Ishikawa (cell line): ENCODE measurements around the gene ZDHHC5.

Experiments used
- CEBPB ChIP-seq: IDR thresholded peaks from 2 replicates; pipeline ENCODE4 v1.6.1; 2012
- CREB1 ChIP-seq: IDR thresholded peaks from 2 replicates; pipeline ENCODE4 v1.6.1; 2012; ENCODE audit warnings: low read depth
- EGR1 ChIP-seq: IDR thresholded peaks from 2 replicates; pipeline ENCODE4 v1.6.1; 2012
- EP300 ChIP-seq: IDR thresholded peaks from 2 replicates; pipeline ENCODE4 v1.6.1; 2012; ENCODE audit warnings: borderline replicate concordance
- FOXM1 ChIP-seq: IDR thresholded peaks from 2 replicates; pipeline ENCODE4 v1.6.1; 2012; ENCODE audit warnings: low read depth, borderline replicate concordance
- NFIC ChIP-seq: IDR thresholded peaks from 2 replicates; pipeline ENCODE4 v1.6.1; 2012
- RAD21 ChIP-seq: IDR thresholded peaks from 2 replicates; pipeline ENCODE4 v1.6.1; 2012; ENCODE audit warnings: low read depth
- TAF1 ChIP-seq: IDR thresholded peaks from 2 replicates; pipeline ENCODE4 v1.6.1; 2012; ENCODE audit warnings: low read depth, mild to moderate bottlenecking
- TCF12 ChIP-seq: IDR thresholded peaks from 2 replicates; pipeline ENCODE4 v1.6.1; 2012; ENCODE audit warnings: low read depth
- TEAD4 ChIP-seq: IDR thresholded peaks from 2 replicates; pipeline ENCODE4 v1.6.1; 2012
- YY1 ChIP-seq: IDR thresholded peaks from 2 replicates; pipeline ENCODE4 v1.6.1; 2012; ENCODE audit warnings: low read depth
- TF ChIP-seq, protein P1 (sequence below): IDR thresholded peaks from 2 replicates; pipeline ENCODE4 v1.6.1; 2012; ENCODE audit warnings: low read depth, mild to moderate bottlenecking
- TF ChIP-seq, protein P2 (sequence below): IDR thresholded peaks from 2 replicates; pipeline ENCODE4 v1.6.1; 2012
- TF ChIP-seq, protein P3 (sequence below): IDR thresholded peaks from 2 replicates; pipeline ENCODE4 v1.6.1; 2012

DNA sequence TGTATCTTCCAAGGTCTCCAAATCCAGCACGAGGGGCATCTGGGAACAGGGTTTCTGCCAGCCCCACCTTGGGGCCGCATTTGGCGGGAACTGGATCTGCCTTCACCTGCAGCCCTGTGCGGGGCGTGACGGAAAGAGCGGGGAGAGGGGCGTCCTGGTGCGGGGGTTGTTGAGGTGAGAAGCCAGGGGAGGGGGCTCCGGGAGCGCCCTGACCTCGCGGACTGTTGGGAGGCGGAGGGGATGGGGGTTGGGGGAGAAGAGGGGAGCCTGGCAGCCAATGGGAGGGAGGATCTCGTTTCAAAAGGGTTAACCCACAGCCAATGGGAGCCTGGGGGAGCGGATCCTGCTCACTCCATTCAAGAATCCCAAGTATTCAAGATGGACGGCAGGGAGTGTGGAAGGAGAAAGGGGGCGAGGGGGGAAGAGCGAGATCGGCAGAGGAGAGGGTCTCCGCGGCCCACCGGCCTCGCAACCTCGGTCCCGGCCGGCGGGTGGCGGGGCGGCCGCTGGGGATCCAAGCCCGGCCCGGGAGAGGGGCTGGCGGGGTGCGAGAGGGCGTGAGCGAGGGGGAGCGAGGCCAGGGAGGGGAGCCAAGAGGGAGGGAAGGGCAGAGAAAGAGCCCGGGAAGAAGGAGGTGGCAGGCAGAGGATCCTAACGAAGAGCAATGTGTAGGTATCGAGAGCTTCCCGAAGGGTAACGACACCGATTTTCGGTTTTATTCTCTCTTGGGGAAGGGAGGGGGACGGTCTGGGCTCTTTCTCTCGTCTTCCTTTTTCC lies 29.7 kb upstream of the ZDHHC5 start:
- TF ChIP-seq, protein P1, sequence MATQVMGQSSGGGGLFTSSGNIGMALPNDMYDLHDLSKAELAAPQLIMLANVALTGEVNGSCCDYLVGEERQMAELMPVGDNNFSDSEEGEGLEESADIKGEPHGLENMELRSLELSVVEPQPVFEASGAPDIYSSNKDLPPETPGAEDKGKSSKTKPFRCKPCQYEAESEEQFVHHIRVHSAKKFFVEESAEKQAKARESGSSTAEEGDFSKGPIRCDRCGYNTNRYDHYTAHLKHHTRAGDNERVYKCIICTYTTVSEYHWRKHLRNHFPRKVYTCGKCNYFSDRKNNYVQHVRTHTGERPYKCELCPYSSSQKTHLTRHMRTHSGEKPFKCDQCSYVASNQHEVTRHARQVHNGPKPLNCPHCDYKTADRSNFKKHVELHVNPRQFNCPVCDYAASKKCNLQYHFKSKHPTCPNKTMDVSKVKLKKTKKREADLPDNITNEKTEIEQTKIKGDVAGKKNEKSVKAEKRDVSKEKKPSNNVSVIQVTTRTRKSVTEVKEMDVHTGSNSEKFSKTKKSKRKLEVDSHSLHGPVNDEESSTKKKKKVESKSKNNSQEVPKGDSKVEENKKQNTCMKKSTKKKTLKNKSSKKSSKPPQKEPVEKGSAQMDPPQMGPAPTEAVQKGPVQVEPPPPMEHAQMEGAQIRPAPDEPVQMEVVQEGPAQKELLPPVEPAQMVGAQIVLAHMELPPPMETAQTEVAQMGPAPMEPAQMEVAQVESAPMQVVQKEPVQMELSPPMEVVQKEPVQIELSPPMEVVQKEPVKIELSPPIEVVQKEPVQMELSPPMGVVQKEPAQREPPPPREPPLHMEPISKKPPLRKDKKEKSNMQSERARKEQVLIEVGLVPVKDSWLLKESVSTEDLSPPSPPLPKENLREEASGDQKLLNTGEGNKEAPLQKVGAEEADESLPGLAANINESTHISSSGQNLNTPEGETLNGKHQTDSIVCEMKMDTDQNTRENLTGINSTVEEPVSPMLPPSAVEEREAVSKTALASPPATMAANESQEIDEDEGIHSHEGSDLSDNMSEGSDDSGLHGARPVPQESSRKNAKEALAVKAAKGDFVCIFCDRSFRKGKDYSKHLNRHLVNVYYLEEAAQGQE = no peak
- TF ChIP-seq, protein P2, sequence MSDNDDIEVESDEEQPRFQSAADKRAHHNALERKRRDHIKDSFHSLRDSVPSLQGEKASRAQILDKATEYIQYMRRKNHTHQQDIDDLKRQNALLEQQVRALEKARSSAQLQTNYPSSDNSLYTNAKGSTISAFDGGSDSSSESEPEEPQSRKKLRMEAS = no peak; the same call in none of the 2 replicates
- TF ChIP-seq RAD21 (no peak), YY1 (peak; percentile 95), EP300 (peak; percentile 42; the same call in 1 of the 2 replicates), FOXM1 (peak; percentile 49; the same call in 1 of the 2 replicates), NFIC (no peak), CREB1 (no peak), CEBPB (no peak), TAF1 (peak; percentile 95), TCF12 (0 out of 2 replicates have a peak, but pooled peaks have one; percentile 42), TEAD4 (peak; percentile 98), EGR1 (peak; percentile 6; the same call in 1 of the 2 replicates)
- TF ChIP-seq, protein P3, sequence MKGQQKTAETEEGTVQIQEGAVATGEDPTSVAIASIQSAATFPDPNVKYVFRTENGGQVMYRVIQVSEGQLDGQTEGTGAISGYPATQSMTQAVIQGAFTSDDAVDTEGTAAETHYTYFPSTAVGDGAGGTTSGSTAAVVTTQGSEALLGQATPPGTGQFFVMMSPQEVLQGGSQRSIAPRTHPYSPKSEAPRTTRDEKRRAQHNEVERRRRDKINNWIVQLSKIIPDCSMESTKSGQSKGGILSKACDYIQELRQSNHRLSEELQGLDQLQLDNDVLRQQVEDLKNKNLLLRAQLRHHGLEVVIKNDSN = no peak
